A673 (cell line): ENCODE results near the gene TTC7B.

Experiments
- EZH2 ChIP-seq: fragments of 200-600 bp; sonication (generic); IDR thresholded peaks from 2 replicates; pipeline ENCODE4 v1.6.1; 2017; ENCODE audit warnings: borderline replicate concordance, low read depth, mild to moderate bottlenecking, mixed read lengths, antibody characterized with exemption, low read length; ENCODE audit not compliant: poor library complexity, severe bottlenecking
- TF ChIP-seq, protein P1 (sequence below): fragments of 300-800, 200-600 bp; sonication (generic); conservative IDR thresholded peaks from 2 replicates; pipeline ENCODE4 v1.5.1; 2017; ENCODE audit warnings: low read depth, mild to moderate bottlenecking, antibody characterized with exemption, low read length, moderate library complexity, mixed read lengths

DNA sequence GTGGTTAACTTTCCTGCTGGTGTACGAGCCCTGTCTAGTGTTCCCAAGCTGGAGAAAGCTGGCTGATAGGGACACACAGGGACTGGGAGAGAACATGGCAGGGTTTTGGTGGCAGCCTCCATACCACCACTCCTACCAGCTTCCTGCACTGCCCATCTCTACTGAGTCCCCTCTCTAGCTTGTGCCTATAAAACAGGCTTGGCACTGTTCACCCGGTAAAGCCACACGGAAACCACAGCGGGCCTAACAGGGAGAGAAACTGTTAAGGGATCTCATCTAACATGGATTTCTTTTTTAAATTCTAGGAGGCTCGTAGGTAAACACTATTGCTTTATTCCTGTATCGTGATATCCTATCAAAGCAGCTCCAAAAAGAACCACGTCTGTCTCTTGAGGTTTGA is 204.7 kb downstream of the TTC7B start:
- TF ChIP-seq, protein P1, sequence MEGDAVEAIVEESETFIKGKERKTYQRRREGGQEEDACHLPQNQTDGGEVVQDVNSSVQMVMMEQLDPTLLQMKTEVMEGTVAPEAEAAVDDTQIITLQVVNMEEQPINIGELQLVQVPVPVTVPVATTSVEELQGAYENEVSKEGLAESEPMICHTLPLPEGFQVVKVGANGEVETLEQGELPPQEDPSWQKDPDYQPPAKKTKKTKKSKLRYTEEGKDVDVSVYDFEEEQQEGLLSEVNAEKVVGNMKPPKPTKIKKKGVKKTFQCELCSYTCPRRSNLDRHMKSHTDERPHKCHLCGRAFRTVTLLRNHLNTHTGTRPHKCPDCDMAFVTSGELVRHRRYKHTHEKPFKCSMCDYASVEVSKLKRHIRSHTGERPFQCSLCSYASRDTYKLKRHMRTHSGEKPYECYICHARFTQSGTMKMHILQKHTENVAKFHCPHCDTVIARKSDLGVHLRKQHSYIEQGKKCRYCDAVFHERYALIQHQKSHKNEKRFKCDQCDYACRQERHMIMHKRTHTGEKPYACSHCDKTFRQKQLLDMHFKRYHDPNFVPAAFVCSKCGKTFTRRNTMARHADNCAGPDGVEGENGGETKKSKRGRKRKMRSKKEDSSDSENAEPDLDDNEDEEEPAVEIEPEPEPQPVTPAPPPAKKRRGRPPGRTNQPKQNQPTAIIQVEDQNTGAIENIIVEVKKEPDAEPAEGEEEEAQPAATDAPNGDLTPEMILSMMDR: no peak
- TF ChIP-seq EZH2: no peak
